ENCODE measurements around the gene CFAP97D2.
"Not testable (repeated sequence)": the region's sequence is repeated elsewhere in the genome, so short reads cannot be mapped to it uniquely, and the experiment has no call there.

CFAP97D2 gene

DNA sequence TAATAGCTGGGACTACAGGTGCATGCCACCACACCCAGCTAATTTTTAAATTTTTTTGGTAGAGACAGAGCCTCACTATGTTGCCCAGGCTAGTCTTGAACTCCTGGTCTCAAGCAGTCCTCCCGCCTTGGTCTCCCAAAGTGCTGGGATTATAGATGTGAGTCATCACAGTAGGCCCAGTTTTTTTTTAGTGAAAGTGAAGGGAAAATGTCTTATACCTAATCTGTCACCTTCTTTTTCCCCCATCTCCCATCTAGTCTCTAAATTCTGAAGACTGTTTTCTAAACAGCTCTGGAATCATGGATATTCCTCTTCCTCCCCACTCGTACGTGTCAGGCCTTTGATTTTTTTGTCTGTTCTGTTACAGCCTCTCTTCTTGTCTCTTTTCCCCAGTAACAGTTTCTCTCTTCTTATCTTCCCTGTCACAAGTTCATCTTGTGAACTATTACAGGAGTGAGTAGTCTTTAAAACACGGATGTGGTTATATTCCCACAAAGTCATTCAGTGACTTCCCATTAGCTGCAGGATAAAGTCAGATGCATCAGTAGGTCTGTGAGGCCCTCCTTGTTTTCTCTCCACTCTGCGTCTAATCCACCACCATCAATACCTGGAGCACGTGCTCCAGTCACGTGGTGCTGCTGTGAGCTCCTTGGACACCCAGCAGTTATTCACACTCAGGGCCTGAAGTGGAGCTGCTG is 58.5 kb downstream of the CFAP97D2 start:
- no peak for DNase-seq

- no peak for DNase-seq
Measured at GRCh38 chr13:114241918-114242317, 62.9 kb downstream of the CFAP97D2 start.

DNA sequence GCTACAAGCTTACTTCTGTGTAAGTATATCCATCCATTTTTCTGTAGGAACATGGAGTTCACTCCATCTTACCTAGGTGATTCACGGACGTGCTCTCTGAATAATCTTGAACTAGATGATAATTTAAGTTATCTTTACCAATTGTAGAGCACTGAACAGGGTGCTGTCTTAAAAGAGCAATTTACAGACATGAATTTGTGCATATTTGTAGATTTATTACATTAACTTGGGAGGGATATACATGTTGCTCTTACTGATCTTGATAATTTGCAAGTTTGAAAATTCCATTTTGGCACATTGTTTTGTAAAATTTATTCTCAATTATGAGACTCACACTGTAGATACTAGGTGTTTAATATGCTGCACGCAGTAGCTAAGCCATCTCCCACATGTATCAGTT is 64.9 kb downstream of the CFAP97D2 start:
- no peak for DNase-seq

GRCh38 chr13:114244637-114245036 is 65.6 kb downstream of the CFAP97D2 start:
- no peak for DNase-seq

- DNase-seq, result no peak
Measured at GRCh38 chr13:114248011-114248410, 69.0 kb downstream of the CFAP97D2 start.

DNA sequence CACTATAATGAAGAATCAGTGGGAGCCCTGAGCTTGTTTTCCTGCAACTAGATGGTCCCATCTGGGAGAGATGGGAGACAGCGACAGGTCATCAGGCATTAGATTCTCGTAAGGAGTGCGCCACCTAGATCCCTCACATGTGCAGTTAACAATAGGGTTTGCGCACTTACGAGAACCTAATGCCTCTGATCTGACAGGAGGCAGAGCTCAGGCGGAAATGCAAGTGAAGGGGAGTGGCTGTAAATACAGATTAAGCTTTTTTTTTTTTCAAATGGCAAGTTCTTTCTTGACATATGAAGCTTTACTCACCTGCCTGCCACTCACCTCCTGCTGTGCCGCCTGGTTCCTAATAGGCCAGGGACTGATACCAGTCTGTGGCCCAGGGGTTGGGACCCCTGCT is 70.0 kb downstream of the CFAP97D2 start:
- no peak for DNase-seq

GRCh38 chr13:114251639-114252440 is 72.8 kb downstream of the CFAP97D2 start:
- not testable (repeated sequence) for DNase-seq

GRCh38 chr13:114256547-114256946 is 77.5 kb downstream of the CFAP97D2 start:
- no peak for DNase-seq

GRCh38 chr13:114257014-114257413 is 78.0 kb downstream of the CFAP97D2 start:
- DNase-seq, result no peak

GRCh38 chr13:114258589-114258988 is 79.5 kb downstream of the CFAP97D2 start:
- DNase-seq, result no peak

DNA sequence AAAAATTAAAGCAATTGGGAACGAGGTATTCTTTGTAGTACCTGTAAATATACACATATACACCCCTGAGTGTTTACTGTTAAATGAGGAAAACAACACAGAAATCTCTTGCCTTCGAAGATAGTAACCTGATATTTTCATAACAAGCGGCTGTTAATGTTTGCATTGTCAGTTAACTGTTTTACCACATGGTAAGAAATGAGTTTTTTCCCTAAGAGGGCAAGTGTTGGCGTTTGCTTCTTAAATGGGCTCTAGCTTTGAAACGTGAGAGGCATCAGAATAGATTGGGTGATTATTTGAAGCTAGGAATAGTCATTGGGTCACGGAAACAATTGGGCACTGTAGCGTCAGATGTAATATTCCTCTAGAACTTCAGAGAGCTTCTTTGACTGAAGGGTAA is 80.3 kb downstream of the CFAP97D2 start:
- DNase-seq, result no peak

- DNase-seq, result no peak
Measured at GRCh38 chr13:114259974-114260373, 80.9 kb downstream of the CFAP97D2 start.

- no peak for DNase-seq
Measured at GRCh38 chr13:114260814-114261213, 81.8 kb downstream of the CFAP97D2 start.

DNA sequence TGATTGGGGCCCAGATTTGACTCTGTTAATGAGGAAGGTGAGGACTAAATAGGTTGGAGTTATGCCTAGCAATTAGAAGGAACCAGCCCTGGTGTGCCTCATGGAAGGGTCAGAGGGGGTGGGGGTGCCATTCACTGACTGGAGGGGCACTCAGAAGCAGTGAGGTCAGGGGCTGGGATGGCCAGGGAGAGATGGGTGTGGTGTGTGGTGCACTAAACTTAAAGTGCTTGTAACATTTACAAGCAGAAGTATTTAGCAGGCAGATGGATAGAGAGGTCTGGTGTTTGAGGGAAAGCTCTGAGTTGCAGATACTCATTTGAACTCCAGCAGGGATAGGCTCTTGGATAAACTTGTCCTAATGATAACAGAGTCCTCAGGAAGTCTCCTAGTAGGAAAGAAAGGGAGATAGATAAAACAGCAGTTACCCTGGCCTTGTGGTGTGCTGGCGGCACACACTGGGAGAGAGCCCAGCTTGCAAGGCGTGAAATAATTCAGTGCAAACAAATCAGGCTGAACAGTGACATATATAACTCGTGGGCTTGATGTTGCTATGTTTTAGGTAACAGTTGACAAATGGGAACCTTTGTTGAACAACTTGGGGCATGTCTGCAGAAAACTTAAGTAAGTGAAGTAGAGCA is 82.4 kb downstream of the CFAP97D2 start:
- DNase-seq, result no peak

DNA sequence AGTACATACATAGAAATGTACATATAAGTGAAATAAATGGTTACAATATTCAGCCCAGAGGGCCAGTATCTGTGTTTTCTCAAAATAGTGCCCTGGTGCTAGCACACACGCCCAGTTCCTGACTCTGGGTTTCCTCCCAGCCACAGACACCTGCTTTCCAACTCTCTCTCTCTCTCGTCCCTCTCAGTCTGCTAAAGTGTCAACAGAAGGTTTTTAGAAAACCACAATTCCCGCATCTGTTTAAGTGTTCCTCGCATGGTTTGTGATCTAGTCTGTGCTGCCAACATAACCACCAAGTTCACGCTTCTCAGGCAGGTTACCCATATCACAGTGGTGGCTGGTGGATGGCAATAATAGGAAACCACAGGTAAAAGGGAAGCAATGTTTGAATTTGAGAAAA is 84.5 kb downstream of the CFAP97D2 start:
- no peak for DNase-seq

DNA sequence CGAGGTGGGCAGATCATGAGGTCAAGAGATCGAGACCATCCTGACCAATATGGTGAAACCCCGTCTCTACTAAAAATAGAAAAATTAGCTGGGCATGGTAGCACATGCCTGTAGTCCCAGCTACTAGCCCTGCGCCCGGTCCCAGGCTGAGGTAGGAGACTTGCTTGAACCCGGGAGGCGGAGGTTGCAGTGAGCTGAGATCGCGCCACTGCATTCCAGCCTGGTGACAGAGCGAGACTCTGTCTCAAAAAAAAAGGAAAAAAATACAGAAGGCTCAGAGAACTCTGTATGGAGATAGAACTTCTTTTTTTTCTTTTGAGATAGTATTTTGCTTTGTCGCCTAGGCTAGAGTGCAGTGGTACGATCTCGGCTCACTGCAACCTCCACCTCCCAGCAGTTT is 85.3 kb downstream of the CFAP97D2 start:
- not testable (repeated sequence) for DNase-seq

DNA sequence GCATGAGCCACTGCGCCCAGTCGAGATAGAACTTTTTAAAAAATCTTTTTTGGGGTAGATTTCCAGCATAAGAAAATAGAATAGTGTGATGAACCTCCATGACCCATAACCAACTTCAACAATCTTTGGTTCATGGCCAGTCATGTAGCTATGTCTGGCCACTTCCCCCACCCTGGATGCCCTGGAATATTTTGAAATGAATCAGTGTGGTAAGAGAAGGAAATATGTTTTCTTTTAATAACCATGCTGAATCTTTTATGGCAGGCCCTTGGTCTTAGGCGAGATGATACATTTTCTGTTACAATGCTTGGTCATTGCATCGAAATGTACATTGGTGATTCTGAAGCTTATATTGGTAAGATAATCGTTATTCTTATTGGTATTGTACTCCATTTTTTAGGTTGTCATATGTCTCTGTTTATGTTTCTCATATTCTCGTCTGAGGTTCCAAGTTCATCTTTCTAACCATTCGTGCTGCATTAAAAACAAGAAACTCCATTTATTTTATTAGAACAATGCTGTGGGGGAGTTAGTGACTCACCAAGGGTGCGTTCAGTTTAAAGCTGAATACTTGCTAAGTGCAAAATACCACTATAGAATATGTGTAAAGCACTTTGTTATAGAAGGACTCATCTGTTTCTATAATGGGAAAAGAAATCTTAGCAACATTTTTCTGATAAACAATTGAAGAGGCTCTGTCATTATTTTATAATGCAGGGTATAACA is 86.0 kb downstream of the CFAP97D2 start:
- DNase-seq, result no peak

DNA sequence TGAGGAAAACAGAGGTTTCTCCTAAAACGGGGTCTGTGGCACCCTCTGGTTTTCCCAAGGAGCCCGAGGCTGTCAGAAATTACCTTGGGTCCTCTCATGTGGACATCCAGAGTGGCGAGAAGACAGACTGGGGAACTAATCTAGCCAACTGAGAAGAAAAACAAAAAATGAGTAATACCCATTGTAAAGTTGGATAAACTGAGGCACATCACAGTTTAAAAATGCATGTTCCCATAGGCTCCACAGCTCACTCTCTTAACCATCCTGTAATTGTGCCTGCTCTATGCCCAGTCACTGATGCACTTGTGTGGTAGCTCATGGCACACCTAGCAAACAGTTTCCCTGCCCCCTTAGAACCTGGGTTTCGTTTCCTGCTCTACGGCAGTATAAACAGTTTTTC is 87.2 kb downstream of the CFAP97D2 start:
- no peak for DNase-seq

DNA sequence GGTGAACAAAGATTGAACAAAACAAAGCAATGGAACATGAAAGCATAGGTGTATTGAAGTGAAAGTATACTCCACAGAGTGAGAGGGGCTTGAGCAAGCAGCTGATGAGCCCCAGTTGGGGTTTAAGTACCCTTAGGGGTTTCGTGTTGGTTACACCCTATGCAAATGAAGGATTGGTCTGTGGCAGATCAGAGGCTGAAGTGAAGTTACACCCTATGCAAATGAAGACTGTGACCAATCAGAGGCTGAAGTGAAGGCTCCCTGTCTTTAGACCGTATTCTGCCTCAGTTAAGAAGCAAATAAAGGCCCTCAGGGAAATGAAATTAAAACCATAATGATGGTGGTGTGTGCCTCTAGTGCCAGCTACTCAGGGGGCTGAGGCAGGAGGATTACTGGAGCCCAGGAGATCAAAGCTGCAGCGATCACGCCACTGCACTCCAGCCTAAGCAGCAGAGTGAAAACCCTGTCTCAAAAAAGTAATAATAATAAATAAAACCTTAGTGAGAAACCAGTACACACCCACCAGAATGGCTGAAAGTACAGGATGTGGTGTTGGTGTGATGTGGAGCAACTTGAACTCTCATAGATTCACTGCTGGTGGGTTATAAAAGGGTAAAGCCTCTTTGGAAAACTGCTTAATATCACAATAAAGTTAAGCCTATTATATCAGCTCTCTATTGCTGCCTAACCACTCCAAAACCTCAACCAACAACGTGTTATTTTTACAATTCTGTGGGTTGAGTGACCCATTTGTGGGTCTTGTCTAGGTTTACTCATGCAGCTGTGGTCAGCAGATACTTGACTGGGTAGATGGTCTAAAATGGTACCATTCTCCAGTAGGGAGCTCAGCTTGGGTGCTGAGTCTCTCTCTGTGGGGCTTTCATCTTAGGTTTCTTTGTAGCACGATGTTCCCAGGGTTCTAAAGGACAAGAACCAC is 89.6 kb downstream of the CFAP97D2 start:
- no peak for DNase-seq

DNA sequence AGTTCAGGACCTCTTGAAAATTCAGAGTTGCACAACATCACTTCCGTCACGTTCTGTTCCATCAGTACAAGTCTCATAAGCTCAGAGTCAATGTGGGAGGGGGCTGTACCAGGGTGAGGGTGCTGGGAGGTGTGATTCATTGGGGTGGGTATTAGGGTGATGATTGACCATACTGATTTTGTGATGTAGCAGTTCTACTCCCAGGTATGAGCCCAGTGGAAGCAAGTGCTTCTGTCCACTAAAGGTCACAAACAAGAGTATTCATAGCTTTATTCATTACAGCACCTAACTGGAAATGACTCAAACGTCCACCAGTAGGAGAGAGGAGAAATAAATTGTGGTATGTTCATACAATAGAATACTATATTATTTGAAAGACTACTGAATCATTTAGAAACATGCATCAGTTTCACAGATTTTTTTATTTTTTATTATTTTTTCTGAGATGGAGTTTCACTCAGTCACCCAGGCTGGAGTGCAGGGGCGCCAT is 90.3 kb downstream of the CFAP97D2 start:
- DNase-seq, result no peak

Data from activated CD4-positive, alpha-beta T cell treated with anti-CD3 and anti-CD28 coated beads for 4 hours (primary cell).